Measurements from ENCODE around the gene DNPH1.

The DNPH1 gene

DNA sequence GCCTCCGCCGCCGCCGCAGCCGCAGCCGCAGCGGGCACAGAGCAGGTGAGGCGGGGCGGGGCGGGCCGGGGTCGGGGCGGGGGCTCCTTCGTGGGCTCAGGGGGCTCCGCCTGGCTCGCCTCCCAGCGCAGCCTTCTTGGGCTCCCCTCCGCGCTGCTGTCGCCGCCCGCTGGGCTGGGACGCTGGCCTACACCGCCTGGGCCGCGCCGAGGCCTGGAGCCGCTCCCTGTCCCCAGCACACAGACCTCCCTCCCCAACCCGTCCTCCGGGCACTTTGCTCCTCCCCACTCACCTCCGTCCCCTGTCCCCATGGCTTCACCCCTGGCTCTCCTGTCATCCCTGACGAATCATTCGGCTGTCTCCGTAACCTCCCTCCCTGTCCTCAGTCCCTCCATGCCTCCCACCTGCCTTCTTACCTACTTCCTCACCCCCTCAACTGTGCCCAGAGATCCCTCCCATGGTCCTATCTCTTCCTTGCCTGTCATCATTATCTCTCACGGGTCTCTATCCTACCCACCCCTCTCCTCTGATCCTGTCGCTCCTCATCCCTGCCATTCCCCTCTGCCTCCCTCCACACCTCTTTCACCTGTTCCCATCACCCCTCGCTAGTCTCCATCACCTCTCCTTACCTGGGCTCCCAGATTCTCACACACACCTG lies 14.5 kb upstream of the DNPH1 start:
- DNase-seq, result no peak

DNA sequence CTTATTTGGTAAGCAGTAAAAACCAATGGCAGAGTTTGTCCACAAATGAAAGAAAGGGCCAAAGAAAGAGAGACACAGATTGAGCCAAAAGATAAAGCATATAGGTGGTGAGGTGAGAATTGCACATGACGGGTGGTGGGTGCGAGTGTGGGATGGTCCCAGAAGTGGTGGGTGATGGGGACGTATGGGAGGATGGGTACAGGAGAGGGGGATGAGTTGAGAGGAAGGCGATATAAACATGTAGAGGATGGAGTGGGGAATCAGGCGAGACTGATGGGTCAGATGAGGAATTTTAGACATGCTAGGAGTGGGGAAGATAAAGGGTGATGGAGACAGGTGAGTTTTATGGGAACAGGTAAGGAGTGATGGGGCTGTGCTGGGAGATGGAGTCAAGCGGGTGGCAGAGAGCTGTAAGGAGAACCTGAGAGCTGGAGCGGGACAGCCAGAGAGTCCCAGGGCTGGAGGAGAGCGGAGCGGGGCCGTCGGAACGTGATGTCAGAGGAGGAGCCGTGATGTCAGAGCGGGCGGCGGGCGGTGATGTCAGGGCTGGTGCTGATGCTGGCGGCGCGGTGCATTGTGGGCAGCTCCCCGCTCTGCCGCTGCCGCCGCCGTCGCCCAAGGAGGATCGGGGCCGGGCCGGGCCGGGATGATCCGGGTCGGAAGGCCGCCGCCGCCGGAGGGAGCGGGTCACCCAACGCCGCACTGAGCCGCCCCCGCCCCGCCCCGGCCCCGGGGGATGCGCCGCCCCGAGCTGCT lies 13.8 kb upstream of the DNPH1 start, which contains the start of gene TTBK1:
TTBK1 (plus strand) TSS at position 574 of the 756 bp plus-strand sequence. CDS start 3,180 bp downstream, outside the sequence.
- DNase-seq, result peak; percentile 72

DNA sequence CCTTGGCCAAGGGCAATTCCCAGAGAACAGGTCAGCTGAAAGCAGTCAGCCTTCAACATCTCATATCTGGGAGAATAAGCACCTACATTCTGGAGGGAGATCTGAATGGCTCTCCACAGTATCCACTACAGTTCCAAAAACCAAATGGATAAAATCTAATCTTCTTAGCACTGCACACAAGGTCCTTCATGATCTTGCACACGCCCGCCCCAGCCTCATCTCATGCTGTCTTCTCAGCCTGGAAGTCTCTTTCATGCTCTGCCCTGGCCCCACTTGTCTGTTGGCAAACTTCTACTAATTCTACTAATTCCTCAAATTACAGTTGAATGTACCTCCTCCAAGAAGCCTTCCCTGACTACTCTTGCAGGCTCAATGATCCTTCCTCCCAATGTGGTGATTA lies 12.2 kb upstream of the DNPH1 start:
- DNase-seq, result no peak

DNA sequence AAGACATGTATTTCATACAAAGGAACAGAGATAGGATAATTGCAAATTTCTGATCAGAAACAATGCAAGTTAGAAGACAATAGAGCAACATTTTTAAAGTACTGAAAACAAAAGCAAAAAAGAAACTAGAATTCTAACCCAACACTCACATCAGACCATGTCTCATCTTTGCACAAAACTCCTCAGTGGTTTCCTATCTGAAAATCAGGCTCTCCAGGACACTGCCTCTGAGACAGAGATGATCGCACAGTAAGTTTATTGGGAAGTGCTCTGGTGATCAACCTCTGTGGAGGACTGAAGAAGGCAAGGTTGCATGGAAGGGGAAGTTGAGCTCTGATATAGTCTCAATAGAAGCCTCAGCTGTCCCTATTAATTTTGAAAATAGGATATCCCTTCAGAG lies 11.7 kb upstream of the DNPH1 start:
- no peak for DNase-seq

DNA sequence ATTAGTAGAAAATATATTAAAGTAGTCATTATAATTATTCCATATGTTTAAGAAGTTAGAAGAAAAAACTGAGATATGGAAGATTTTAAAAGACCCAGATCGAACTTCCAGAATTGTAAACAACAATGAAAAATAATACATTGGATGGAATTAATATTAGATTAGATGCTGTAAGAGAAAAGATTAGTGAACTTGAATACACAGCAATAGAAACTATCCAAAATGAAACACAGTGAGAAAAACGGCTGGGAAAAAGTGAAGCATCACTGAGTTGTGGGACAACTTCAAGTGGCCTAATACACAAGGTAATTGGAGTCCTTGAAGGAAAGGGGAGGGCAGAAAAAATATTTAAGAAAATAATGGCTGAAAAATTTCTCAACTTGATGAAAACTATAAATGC lies 9.8 kb upstream of the DNPH1 start:
- DNase-seq, result no peak

DNA sequence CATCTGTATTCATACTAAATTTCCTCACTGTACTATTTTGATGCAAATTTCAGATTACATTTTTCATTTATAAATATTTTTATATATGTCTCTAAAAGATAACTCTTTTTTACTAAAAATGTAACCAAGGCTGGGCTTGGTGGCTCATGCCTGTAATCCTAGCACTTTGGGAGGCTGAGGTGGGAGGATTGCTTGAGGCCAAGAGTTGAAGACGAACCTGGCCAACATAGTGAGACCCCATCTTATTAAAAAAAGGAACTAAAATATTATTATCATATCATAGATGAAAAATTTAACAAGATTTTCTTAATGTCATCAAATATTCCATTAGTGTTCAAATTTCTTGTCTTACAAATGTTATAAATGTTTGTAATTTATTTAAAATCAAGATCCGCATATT lies 6.6 kb upstream of the DNPH1 start:
- DNase-seq, result no peak

DNA sequence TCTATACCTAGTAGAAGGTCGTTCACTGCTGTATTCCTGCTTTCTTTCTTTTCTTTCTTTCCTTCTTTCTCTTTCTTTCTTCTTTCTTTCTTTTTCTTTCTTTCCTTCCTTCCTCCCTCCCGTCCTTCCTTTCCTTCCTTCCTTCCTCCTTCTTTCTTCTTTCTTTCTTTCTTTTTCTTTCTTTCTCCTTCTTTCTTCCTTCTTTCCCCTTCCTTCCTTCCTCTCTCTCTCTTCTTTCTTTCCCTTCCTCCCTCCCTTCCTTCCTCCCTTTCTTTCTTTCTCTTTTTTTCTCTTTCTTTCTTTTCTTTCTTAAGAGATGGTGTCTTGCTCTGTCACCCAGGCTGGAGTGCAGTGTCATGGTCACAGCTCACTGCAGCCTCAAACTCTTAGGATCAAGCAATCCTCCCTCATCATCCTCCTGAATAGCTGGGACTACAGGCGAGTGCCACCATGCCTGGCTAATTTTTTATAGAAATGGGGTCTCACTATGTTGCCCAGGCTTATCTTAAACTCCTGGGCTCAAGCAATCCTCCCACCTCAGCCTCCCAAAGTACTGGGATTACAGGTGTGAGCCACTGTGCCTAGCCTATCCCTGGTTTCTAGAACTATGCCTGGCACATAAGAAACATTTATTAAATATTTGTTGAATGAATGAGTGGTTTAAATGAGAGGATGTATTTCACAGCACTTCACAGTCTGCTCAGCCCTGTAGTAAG lies 2.6 kb upstream of the DNPH1 start:
- no peak for DNase-seq

DNA sequence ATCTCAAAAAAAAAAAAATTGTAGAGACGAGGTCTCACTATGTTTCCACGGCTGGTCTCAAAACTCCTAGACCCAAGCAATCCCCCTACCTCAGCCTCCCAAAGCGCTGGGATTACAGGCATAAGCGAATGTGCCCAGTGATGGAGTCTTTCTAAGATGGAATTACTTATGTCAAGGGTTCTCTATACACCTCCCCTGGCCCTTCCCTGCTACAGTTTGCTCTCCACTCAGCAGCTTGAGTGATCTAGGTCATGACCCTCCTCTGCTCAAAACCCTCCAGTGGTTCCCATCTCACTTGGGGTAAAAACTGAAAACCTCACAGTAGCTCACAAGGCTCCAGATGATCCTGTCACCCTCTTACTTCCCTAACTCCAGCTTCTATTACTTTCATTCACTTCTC lies 1.8 kb upstream of the DNPH1 start:
- DNase-seq, result peak; percentile 46

DNA sequence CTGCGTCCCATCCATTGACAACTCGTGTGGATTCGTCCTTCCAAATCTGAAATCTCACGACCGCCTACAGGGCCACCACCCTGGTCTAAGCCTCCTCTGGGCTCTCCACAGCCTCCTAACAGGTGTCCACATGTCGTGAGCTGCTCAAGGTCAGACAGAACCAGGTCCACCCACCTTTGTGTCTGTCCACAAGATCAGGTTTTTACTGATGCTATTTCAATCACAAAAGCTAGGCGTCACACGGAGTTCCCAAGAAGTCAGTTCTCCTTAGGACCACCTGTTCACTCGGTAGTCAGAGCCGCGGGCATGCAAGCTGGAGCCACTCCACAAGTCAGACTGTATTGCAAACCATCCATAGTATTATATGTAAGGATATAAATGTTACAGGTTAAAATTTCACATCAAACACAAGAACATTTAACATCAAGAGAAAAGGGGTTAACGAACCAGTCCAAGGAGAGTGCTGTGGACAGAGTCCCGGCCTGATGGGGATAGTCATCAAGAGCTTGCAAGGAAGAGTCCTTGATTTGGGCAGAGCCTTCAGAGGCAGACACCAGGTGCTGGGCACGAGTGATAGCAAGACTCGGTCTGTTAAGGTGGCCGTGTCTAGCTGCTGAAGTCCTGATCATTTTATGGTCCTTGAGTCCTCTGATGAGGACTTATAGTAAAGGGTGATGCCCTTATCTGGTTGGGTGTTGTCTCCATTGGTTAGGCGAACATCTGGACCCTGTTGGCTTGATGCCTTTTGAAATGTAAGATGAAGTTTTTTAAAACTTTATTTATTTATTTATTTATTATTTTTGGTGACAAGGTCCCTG lies 731 bp upstream of the DNPH1 start:
- peak; percentile 47 for DNase-seq

DNA sequence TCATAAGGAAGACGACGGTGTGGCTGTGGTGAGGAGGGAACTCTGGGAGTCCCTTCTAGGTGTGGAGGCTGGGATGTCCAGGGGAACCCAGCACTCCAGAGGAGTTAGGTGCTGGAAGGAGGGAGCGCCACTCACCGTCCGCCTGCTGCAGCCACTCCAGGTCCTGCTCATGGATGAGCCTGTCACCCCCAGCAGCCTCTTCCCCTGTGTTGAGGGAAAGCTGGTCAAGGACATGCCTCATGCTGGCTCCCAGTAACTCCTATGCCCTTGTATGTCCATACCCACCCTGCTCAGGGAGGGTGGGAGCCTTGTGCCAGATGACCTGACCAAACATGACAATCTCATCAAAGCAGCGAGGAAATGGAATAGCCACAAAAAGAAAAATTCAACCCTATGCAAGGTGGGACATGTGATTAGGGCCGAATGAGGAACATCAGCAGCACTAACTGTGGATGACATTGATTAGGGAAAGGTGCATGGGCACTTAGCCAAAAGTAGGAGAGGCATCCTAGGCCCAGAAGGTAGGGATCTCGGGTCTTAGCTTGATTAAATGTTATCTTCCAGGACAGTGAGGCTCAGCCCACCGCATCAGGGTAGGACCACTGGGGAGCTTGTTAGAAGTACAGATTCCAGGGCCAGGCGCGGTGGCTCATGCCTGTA lies 3.0 kb downstream of the DNPH1 start:
- no peak for DNase-seq

DNA sequence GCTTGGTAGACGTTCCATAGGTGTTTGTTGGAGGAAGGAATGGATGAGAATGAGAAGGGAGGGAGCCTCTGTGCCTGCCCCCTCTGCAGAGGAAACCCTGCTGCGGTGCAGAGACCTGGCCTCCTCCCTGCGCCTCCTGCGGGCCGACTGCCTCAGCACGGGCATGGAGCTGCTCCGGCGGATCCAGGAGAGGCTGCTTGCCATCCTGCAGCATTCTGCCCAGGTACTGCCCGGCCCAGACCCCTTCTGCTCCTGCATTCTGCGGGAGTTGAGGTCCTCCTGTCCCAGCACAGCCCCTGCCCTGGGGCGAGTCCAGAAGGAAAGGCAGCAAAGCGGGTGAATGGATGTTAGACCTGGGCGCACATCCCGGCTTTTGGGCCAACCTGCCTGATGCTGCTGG lies 6.1 kb downstream of the DNPH1 start:
- DNase-seq, result no peak

DNA sequence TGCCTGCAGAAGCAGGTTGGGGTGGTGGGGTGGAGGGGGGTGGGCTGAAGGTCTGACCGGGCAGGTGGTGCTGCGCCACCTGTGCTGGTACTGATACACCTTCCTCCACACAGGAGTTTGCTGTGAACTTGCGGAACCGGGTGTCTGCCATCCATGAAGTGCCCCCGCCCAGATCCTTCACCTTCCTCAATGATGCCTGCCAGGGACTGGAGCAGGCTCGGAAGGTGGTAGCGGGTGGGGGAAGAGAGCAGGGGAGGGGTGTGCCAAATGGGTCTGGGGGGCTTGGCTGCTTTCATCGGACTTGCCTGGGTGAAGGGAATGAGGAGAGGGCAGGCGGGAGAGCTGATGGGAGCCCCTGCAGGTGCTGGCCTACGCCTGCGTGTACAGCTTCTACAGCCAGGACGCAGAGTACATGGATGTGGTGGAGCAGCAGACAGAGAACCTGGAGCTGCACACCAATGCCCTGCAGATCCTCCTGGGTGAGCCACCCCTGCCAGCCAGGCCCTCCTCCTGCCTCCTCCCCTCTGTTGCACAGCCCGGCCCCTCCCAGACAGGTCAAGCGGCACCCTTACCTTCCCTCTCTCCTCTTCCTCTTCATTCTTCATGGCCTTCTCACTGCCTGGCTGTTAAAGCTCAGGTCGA lies 6.7 kb downstream of the DNPH1 start:
- DNase-seq, result no peak

DNA sequence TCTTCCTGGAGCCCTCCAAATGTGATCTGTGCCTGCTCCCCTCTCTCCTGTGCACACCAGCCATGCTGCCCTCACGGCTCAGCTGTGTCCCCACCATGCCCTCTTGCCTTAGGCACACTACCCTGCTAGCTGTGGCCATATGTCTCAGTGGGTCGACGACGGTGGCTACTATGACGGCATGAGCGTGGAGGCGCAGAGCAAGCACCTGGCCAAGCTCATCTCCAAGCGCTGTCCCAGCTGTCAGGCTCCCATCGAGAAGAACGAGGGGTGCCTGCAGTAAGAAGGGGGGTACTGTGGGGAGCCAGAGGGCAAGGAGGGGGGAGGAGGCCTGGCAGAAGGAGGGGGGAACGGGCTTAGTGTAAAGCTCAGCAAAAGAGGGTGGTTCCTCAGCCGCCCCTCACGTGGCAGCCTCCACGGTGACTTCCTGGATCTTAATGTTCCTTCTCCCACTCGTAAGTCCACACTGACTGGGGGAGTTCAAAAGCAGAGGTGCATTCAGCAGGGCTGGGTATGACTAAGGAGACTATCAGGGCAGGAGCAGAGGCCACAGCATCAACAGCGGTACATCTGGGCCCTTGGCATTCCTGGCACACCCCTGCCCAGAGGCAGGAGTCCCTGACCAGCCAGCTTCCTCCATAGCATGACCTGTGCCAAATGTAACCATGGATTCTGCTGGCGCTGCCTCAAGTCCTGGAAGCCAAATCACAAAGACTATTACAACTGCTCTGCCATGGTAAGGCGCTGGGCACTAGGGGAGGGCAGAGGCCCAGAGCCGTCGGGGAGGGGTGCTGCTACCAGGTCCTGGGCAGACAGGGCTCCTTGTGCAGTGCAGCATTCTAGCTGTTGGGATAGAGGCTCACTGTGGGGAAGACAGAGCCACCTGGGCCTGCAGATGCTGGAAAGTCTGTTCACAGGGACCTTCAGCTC lies 8.0 kb downstream of the DNPH1 start:
- DNase-seq, result no peak

DNA sequence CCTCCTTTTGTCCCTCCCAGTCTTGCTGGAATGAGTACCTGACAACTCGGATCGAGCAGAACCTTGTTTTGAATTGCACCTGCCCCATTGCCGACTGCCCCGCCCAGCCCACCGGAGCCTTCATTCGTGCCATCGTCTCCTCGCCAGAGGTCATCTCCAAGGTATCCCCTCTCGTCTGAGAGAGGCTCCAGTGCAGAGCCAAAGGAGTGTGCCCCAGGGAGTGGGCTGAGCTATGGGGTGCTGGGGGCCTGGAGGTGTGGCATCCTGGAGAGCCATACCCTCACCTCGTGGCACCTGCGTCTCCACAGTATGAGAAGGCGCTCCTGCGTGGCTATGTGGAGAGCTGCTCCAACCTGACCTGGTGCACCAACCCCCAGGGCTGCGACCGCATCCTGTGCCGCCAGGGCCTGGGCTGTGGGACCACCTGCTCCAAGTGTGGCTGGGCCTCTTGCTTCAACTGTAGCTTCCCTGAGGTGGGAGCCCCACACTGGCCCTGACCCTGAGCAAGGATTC lies 8.8 kb downstream of the DNPH1 start:
- DNase-seq, result no peak

DNA sequence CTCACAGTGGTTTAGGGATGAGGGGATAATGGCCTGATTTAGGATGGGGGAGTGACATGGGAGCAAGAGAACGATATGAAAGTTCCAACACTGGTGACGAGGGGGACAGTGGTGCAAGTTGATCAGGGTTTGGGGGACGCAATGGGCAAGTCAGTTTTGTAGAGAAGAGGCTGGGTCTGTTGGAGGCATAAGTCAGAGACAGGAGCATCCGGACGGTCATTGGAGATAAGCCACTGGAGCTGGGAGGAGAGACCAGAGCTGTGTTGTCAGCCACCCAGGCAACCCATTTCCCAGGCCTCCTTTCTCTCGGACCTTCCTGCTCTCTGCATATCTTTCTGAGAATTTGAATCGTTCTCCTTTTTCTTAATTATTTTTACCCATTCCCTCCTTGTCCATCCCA lies 9.5 kb downstream of the DNPH1 start:
- no peak for DNase-seq

DNA sequence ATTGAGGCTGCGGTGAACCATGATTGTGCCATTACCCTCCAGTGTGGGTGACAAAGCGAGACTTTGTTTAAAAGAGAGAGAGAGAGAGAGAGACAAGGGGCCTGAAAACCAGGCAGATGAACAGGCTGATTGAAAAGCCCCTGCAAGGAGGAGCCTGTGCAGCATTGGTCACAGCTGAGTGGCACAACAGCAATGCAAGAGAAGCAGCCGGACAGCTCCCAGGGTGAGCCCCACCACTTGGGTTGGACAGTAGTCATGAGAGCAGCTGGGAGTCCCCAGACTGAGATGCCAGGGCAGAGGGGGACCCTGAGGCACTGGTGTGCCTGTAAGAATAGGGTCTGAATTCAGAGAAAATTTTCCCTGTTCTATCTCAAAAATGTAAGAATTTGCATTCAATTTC lies 10.2 kb downstream of the DNPH1 start:
- DNase-seq, result no peak

DNA sequence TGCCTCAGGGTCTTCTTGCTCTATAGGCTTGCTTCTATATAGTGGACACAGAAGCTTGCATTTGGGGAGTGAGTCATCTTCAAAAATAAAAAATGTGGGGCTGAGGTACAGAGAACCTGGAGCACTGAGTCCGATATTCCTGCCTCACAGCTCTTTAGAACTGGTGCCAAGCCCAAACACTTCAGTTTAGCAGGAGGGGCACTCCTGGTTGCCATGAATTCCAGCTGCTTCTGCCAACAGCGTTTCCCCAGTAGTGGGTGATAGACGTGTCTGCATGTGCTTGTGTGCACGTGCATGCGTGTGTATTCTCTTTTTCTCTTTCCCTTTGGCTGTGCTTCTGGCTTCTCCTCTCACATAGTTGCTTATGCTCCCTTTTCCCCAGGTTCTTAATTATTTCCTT lies 11.9 kb downstream of the DNPH1 start:
- no peak for DNase-seq

DNA sequence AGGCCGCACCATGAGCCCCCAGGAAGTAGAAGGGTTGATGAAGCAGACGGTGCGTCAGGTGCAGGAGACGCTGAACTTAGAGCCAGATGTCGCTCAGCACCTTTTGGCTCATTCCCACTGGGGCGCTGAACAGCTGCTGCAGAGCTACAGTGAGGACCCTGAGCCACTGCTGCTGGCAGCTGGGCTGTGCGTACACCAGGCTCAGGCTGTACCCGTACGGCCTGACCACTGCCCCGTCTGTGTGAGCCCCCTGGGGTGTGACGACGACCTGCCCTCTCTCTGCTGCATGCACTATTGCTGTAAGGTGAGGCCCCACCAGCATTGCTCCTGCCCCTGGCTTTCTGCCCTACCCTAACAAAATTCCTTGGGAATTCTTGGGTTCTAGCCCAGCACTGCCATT lies 13.1 kb downstream of the DNPH1 start:
- no peak for DNase-seq

DNA sequence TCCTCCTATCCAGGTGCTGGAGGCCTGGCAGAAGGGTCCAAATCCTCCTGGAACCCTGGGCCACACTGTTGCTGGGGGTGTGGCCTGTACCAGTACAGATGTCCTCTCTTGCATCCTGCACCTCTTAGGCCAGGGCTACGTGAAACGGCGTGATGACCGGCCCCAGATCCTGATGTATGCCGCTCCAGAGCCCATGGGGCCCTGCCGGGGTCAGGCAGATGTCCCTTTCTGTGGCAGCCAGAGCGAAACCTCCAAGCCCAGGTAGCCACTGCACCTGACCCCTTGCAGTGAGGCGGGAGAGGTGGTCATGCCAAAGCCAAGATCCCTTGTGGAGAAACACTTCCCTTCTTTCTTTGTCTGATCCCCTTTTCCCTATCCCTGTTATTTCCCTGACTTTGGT lies 14.2 kb downstream of the DNPH1 start:
- DNase-seq, result peak; percentile 41

DNA sequence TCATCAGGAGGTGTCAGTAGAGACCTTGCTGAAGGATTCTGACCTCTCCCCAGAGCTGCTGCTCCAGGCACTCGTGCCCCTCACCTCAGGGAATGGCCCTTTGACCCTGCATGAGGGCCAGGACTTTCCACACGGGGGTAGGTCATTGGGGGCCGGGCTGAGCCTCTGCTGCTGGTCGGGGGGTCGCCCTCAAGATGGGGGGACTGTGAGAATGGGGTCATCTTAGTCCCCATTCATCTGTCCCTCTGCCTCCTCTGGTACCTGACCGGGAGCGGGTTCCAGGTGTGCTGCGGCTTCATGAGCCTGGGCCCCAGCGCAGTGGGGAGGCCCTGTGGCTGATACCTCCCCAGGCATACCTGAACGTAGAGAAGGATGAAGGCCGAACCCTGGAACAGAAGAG lies 15.8 kb downstream of the DNPH1 start:
- no peak for DNase-seq

DNA sequence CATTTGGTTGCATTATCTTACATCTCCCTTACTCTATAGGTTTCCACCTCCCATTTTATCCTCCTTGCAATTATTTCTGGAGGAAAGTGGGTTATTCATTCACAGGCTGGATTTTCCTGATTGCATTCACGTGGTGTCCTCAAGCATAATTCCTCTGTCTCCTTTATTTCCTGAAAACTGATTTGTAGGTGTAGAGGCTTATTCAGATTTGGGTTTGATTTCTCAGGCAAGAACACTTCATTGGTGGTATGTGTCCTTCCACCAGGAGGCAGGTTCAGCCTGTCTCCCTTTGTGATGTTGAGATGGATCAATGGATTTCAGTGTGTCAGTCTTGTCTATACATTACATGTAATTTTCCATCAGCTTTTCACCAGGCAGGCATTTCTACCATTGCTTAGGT lies 17.3 kb downstream of the DNPH1 start:
- no peak for DNase-seq

Data from activated CD8-positive, alpha-beta memory T cell treated with anti-CD3 and anti-CD28 coated beads, Interleukin-2, amount 50 U/mL, for 48 hours (primary cell).